K562 (cell line): ENCODE measurements around the gene GHRH.

Source experiments
- CREB1 ChIP-seq, 2 experiments: sonication (generic) in 1 of 2; formaldehyde crosslinking in 1 of 2; IDR thresholded peaks; 2 replicates each; pipeline versions ENCODE4 v1.6.1 to v1.8.0; 2012 to 2022; ENCODE audit warnings: inconsistent platforms in 1 of 2, mild to moderate bottlenecking in 1 of 2, missing genetic modification reagents in 1 of 2, moderate library complexity in 1 of 2
- CREM ChIP-seq: IDR thresholded peaks from 2 replicates; pipeline ENCODE4 v1.6.1; 2014; ENCODE audit warnings: antibody characterized with exemption, low read depth
- ELF2 ChIP-seq: fragments of 250-450 bp; sonication (Bioruptor Pico); IDR thresholded peaks from 2 replicates; pipeline ENCODE4 v1.5.0; 2021; ENCODE audit warnings: mild to moderate bottlenecking
- FOXM1 ChIP-seq, 2 experiments: fragments of 450-650 bp in 1 of 2; sonication (generic) in 1 of 2; formaldehyde crosslinking in 1 of 2; IDR thresholded peaks; 2 replicates each; pipeline versions ENCODE4 v1.6.1 to v1.9.0; 2017 to 2022; ENCODE audit warnings: low read depth in 2 of 2, mild to moderate bottlenecking in 2 of 2, missing genetic modification reagents in 1 of 2, moderate library complexity in 1 of 2
- MTA1 ChIP-seq: fragments of 450-650 bp; IDR thresholded peaks from 2 replicates; pipeline ENCODE4 v1.6.1; 2017; ENCODE audit warnings: borderline replicate concordance
- MYNN ChIP-seq, 2 experiments: sonication (generic); formaldehyde crosslinking in 1 of 2; IDR thresholded peaks; 2 replicates each; pipeline versions ENCODE4 v1.5.0 to v1.6.1; 2016 to 2020; ENCODE audit warnings: antibody characterized with exemption in 1 of 2, missing genetic modification reagents in 1 of 2
- POLR2AphosphoS5 ChIP-seq: IDR thresholded peaks from 2 replicates; pipeline ENCODE4 v1.6.1; 2011; ENCODE audit warnings: mild to moderate bottlenecking, low read depth, low read length, moderate library complexity; ENCODE audit not compliant: control insufficient read depth, insufficient read depth
- ZFPM2 ChIP-seq: fragments of 250-450 bp; sonication (Bioruptor Pico); IDR thresholded peaks from 2 replicates; pipeline ENCODE4 v1.5.1; 2022; ENCODE audit warnings: mild to moderate bottlenecking
- ZNF143 ChIP-seq: sonication (generic); formaldehyde crosslinking; IDR thresholded peaks from 2 replicates; pipeline ENCODE4 v1.9.0; 2022; ENCODE audit warnings: mild to moderate bottlenecking, missing genetic modification reagents
- TF ChIP-seq, protein P1 (sequence below), 3 experiments: IDR thresholded peaks in 2 of 3; conservative IDR thresholded peaks in 1 of 3; 2 replicates each; pipeline ENCODE4 v1.5.1; 2011 to 2012; ENCODE audit warnings: low read length in 3 of 3, mild to moderate bottlenecking in 3 of 3, control low read depth in 2 of 3, improper control_type of control experiment in 1 of 3, inconsistent platforms in 1 of 3, low read depth in 1 of 3, mixed read lengths in 1 of 3, moderate library complexity in 1 of 3; ENCODE audit not compliant: insufficient read depth in 2 of 3
- TF ChIP-seq, protein P2 (sequence below): conservative IDR thresholded peaks from 2 replicates; pipeline ENCODE4 v1.6.1; 2011; ENCODE audit warnings: low read depth, mild to moderate bottlenecking, low read length; ENCODE audit not compliant: control insufficient read depth
- TF ChIP-seq, protein P3 (sequence below), 2 experiments: fragments of 450-650 bp in 1 of 2; sonication (generic) in 1 of 2; formaldehyde crosslinking in 1 of 2; IDR thresholded peaks in 1 of 2; conservative IDR thresholded peaks in 1 of 2; 2 replicates each; pipeline versions ENCODE4 v1.6.1 to v1.8.1; 2016 to 2023; ENCODE audit warnings: mild to moderate bottlenecking in 2 of 2, moderate library complexity in 2 of 2, inconsistent platforms in 1 of 2, missing genetic modification reagents in 1 of 2

DNA sequence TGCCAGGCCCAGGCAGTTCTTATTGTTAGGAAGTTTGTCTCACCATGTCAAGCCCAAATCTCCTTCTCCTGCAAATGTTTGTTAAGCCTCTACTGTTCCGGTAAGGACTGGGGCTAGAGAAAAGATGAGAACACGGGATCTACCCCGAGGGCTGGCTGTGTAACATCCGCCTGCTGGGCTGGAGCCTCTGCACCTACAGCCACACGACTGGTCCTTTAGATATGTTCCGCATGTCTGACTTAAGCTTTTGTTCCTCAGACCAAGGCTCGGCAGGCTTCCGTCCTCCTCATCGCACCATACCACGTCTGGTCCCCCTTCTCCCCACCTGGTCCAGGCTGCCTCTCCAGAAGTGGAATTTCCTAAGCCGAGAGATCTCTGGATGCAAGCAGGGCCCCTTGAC, 2.6 kb downstream of the GHRH start:
- TF ChIP-seq, protein P1, sequence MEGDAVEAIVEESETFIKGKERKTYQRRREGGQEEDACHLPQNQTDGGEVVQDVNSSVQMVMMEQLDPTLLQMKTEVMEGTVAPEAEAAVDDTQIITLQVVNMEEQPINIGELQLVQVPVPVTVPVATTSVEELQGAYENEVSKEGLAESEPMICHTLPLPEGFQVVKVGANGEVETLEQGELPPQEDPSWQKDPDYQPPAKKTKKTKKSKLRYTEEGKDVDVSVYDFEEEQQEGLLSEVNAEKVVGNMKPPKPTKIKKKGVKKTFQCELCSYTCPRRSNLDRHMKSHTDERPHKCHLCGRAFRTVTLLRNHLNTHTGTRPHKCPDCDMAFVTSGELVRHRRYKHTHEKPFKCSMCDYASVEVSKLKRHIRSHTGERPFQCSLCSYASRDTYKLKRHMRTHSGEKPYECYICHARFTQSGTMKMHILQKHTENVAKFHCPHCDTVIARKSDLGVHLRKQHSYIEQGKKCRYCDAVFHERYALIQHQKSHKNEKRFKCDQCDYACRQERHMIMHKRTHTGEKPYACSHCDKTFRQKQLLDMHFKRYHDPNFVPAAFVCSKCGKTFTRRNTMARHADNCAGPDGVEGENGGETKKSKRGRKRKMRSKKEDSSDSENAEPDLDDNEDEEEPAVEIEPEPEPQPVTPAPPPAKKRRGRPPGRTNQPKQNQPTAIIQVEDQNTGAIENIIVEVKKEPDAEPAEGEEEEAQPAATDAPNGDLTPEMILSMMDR (IDR thresholded peaks at IDR 0.05 in 2 of 3, conservative IDR thresholded peaks at IDR 0.05 in 1 of 3; ENCODE audit: insufficient read depth in 2 of 3, low read depth in 1 of 3, low read length in 3 of 3) = no peak
- TF ChIP-seq POLR2AphosphoS5 (no peak), ZNF143 (CRISPR knock-in tag) (no peak), ZFPM2 (CRISPR knock-in tag) (no peak), CREB1 (IDR thresholded peaks at IDR 0.05) (no peak), CREB1 (CRISPR knock-in tag; IDR thresholded peaks at IDR 0.05) (no peak), FOXM1 (IDR thresholded peaks at IDR 0.05; ENCODE audit: low read depth) (no peak), FOXM1 (CRISPR knock-in tag; IDR thresholded peaks at IDR 0.05; ENCODE audit: low read depth) (no peak), CREM (no peak), MYNN (IDR thresholded peaks at IDR 0.05) (no peak), MYNN (CRISPR knock-in tag; IDR thresholded peaks at IDR 0.05) (no peak), ELF2 (no peak), MTA1 (no peak)
- TF ChIP-seq, protein P2, sequence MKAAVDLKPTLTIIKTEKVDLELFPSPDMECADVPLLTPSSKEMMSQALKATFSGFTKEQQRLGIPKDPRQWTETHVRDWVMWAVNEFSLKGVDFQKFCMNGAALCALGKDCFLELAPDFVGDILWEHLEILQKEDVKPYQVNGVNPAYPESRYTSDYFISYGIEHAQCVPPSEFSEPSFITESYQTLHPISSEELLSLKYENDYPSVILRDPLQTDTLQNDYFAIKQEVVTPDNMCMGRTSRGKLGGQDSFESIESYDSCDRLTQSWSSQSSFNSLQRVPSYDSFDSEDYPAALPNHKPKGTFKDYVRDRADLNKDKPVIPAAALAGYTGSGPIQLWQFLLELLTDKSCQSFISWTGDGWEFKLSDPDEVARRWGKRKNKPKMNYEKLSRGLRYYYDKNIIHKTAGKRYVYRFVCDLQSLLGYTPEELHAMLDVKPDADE = no peak
- TF ChIP-seq, protein P3, sequence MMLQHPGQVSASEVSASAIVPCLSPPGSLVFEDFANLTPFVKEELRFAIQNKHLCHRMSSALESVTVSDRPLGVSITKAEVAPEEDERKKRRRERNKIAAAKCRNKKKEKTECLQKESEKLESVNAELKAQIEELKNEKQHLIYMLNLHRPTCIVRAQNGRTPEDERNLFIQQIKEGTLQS (IDR thresholded peaks at IDR 0.05) = no peak
- TF ChIP-seq, protein P3 (CRISPR knock-in tag; conservative IDR thresholded peaks at IDR 0.05) = no peak
